Duodenal mucosa (tissue), 2 donors: Measurements from ENCODE around the gene OSCP1.
"Not testable (repeated sequence)": the region's sequence is repeated elsewhere in the genome, so short reads cannot be mapped to it uniquely, and the experiment has no call there.

Source experiments
- H3K27ac ChIP-seq: one replicate; pipeline ENCODE4 v1.7.0; 2013; ENCODE audit warnings: low read depth, low read length
- H3K27me3 ChIP-seq, 2 donors: one replicate each; pipeline ENCODE4 v1.7.0; 2013; ENCODE audit warnings: low read length in 2 of 2, control low read depth in 1 of 2; ENCODE audit not compliant: insufficient read depth in 2 of 2, control insufficient read depth in 1 of 2
- H3K36me3 ChIP-seq, 2 donors: one replicate each; pipeline ENCODE4 v1.7.0; 2013; ENCODE audit warnings: low read length in 2 of 2, control low read depth in 1 of 2; ENCODE audit not compliant: insufficient read depth in 2 of 2, control insufficient read depth in 1 of 2
- H3K4me1 ChIP-seq, 2 donors: one replicate each; pipeline ENCODE4 v1.7.0; 2013; ENCODE audit warnings: low read length in 2 of 2, control low read depth in 1 of 2; ENCODE audit not compliant: insufficient read depth in 2 of 2, control insufficient read depth in 1 of 2
- H3K4me3 ChIP-seq, 2 donors: one replicate each; pipeline ENCODE4 v1.7.0; 2013; ENCODE audit warnings: low read length in 2 of 2, low read depth in 1 of 2
- H3K9ac ChIP-seq, 2 donors: one replicate each; pipeline ENCODE4 v1.7.0; 2013; ENCODE audit warnings: low read length in 2 of 2, low read depth in 1 of 2
- H3K9me3 ChIP-seq, 2 donors: one replicate each; pipeline ENCODE4 v1.7.0; 2013; ENCODE audit warnings: low read length in 2 of 2, control low read depth in 1 of 2; ENCODE audit not compliant: control insufficient read depth in 1 of 2

OSCP1 gene

DNA sequence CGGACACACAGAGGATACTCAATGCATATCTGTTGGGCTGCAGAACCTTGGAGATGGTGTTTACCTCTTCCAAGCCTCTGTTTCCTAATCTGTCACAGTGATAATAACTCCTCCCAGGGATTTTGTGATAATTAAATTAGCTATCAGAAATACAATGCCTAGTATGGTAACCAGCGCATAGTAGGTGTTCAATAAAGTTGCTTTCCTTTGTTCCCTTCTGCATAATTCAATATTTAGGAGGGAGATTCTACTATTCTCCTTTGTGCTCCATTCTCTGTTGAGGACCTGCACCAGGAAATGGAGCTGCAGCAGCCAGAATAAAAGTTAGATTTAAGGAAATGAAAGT is 35.8 kb upstream of the OSCP1 start:
- no peak overlapping the region for H3K27ac ChIP-seq
- H3K4me3 ChIP-seq, result no peak overlapping the region
- H3K9me3 ChIP-seq, result no peaks in the 10 kb centered on the region
- no peaks in the 10 kb centered on the region for H3K36me3 ChIP-seq
- no peak overlapping the region for H3K9ac ChIP-seq
- H3K4me1 ChIP-seq, result peaks cover 4 to 11% of the 10 kb centered on the region in 2 donors
- H3K27me3 ChIP-seq, result no peaks in the 10 kb centered on the region

DNA sequence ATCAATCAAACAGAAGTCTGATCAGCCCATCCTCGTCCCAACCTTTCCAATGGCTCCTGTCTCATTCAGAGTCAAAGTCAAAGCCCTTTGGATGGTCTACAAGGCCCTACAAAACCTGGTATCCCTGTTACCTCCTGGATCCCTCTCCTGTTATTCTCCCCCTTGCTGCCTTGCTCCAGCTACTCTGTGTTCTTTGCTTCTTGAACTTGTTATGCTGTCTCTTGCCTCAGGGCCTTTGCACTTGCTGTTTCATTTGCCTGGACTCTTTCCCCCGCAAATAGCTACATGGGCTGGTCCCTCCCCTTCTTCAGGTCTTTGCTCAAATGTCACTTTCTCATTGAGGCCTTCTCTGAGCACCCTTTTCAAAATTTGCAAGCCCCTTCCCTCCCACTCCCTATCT is 33.8 kb upstream of the OSCP1 start:
- Histone ChIP-seq H3K4me3 (no peak overlapping the region), H3K4me1 (peaks cover 4 to 11% of the 10 kb centered on the region in 2 donors), H3K36me3 (no peaks in the 10 kb centered on the region), H3K9me3 (no peaks in the 10 kb centered on the region), H3K27ac (no peak overlapping the region), H3K9ac (no peak overlapping the region), H3K27me3 (no peaks in the 10 kb centered on the region)

DNA sequence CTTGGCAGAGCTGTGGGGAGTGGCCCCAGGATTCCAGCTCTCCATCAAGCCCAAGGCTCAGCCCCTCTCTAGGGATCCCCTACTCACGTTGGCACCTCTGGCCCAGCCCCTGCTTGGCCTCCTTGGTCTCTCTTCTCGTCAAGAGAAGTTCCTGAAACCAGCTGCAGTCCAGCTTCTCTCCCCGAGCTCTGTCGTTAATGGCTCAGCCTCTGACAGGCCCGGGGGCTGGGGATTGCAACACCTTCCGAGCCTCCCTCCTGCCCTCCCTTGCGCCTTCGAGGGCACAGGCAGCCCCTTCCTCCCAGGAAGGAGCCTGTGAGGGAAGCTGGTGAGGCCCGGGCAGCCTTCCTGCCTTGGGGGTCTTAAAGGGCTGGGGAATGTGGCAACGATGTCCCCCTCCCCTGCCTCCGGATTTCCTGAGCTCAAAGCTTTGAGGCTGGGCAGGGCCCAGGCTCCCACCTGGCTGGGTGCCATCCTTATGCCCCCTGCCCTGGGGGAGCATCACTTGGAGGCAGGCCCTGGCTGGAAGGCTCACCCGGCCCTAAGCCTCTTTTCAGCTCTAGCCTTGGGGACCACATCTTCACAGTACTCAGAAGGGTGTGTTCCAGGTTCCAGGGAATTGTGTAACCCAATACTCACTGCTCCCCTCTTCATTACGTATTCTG is 32.6 kb upstream of the OSCP1 start, which contains the start of gene CSF3R:
Gene CSF3R (minus strand): TSS at position 190 of the 665 bp plus-strand sequence. CDS start 3,417 bp downstream, outside the sequence.
- Histone ChIP-seq H3K9ac (no peak within 1 kb of the TSS), H3K36me3 (no peaks in the 10 kb centered on the region), H3K4me1 (peaks cover 4 to 11% of the 10 kb centered on the region in 2 donors), H3K9me3 (no peaks in the 10 kb centered on the region), H3K27me3 (no peaks in the 10 kb centered on the region), H3K4me3 (peak within 1 kb of the TSS in 1 of 2 donors; percentile 3), H3K27ac (no peak within 1 kb of the TSS)

- Histone ChIP-seq H3K27ac (no peak overlapping the region), H3K9ac (no peak overlapping the region), H3K36me3 (no peaks in the 10 kb centered on the region), H3K4me1 (peaks cover 3 to 11% of the 10 kb centered on the region in 2 donors), H3K9me3 (no peaks in the 10 kb centered on the region), H3K27me3 (no peaks in the 10 kb centered on the region), H3K4me3 (peak overlapping the region in 1 of 2 donors; percentile 3)
Observed at GRCh38 chr1:36481771-36482723, 31.8 kb upstream of the OSCP1 start.

GRCh38 chr1:36481091-36481490 is 30.8 kb upstream of the OSCP1 start:
- no peaks in the 10 kb centered on the region for H3K27me3 ChIP-seq
- H3K4me3 ChIP-seq, result no peak overlapping the region
- H3K9ac ChIP-seq, result no peak overlapping the region
- peaks cover 0 to 1% of the 10 kb centered on the region in 2 donors for H3K4me1 ChIP-seq
- no peaks in the 10 kb centered on the region for H3K9me3 ChIP-seq
- H3K27ac ChIP-seq, result no peak overlapping the region
- H3K36me3 ChIP-seq, result no peaks in the 10 kb centered on the region

GRCh38 chr1:36480161-36480560 is 29.9 kb upstream of the OSCP1 start:
- Histone ChIP-seq H3K27me3 (no peaks in the 10 kb centered on the region), H3K36me3 (no peaks in the 10 kb centered on the region), H3K4me3 (no peak overlapping the region), H3K27ac (no peak overlapping the region), H3K9me3 (no peaks in the 10 kb centered on the region), H3K9ac (no peak overlapping the region), H3K4me1 (no peaks in the 10 kb centered on the region)

GRCh38 chr1:36479505-36480051 is 29.3 kb upstream of the OSCP1 start:
- H3K9me3 ChIP-seq, result no peaks in the 10 kb centered on the region
- H3K27me3 ChIP-seq, result no peaks in the 10 kb centered on the region
- H3K36me3 ChIP-seq, result no peaks in the 10 kb centered on the region
- H3K4me1 ChIP-seq, result no peaks in the 10 kb centered on the region
- H3K4me3 ChIP-seq, result no peak overlapping the region
- no peak overlapping the region for H3K9ac ChIP-seq
- no peak overlapping the region for H3K27ac ChIP-seq

GRCh38 chr1:36477615-36478014 is 27.4 kb upstream of the OSCP1 start:
- H3K9ac ChIP-seq, H3K9me3 ChIP-seq, H3K27ac ChIP-seq, H3K27me3 ChIP-seq, H3K36me3 ChIP-seq, H3K4me1 ChIP-seq, H3K4me3 ChIP-seq: not testable (repeated sequence)

GRCh38 chr1:36476945-36477344 is 26.7 kb upstream of the OSCP1 start:
- H3K4me1 ChIP-seq, result no peaks in the 10 kb centered on the region
- no peak overlapping the region for H3K4me3 ChIP-seq
- no peaks in the 10 kb centered on the region for H3K27me3 ChIP-seq
- no peaks in the 10 kb centered on the region for H3K36me3 ChIP-seq
- H3K9ac ChIP-seq, result no peak overlapping the region
- H3K9me3 ChIP-seq, result no peaks in the 10 kb centered on the region
- H3K27ac ChIP-seq, result no peak overlapping the region
